ENCODE results near the gene GPR142.

GPR142 gene

GRCh38 chr17:74334393-74335039 lies 32.8 kb upstream of the GPR142 start:
- H3K4me2 ChIP-seq (ENCODE audit: low read length): no peak overlapping the region
- H3K9ac ChIP-seq (ENCODE audit: low read depth, low read length): no peak overlapping the region
- no peaks in the 10 kb centered on the region for H3K9me3 ChIP-seq (replicated peaks; ENCODE audit: low read length)
- H3K4me3 ChIP-seq (ENCODE audit: low read length): no peak overlapping the region
- H3K36me3 ChIP-seq (ENCODE audit: insufficient read depth, low read length): no peaks in the 10 kb centered on the region
- no peaks in the 10 kb centered on the region for H3K4me1 ChIP-seq (ENCODE audit: control insufficient read depth, insufficient read depth, low read length)
- H3K27me3 ChIP-seq (ENCODE audit: control insufficient read depth, insufficient read depth, low read length): no peaks in the 10 kb centered on the region

GRCh38 chr17:74335529-74336062 lies 31.7 kb upstream of the GPR142 start:
- H3K9me3 ChIP-seq (replicated peaks; ENCODE audit: low read length): no peaks in the 10 kb centered on the region
- no peaks in the 10 kb centered on the region for H3K27me3 ChIP-seq (ENCODE audit: control insufficient read depth, insufficient read depth, low read length)
- no peak overlapping the region for H3K4me3 ChIP-seq (ENCODE audit: low read length)
- H3K4me1 ChIP-seq (ENCODE audit: control insufficient read depth, insufficient read depth, low read length): no peaks in the 10 kb centered on the region
- H3K4me2 ChIP-seq (ENCODE audit: low read length): no peak overlapping the region
- no peak overlapping the region for H3K9ac ChIP-seq (ENCODE audit: low read depth, low read length)
- H3K36me3 ChIP-seq (ENCODE audit: insufficient read depth, low read length): no peaks in the 10 kb centered on the region

GRCh38 chr17:74336307-74336706 lies 31.0 kb upstream of the GPR142 start:
- H3K27me3 ChIP-seq (ENCODE audit: control insufficient read depth, insufficient read depth, low read length): no peaks in the 10 kb centered on the region
- no peaks in the 10 kb centered on the region for H3K36me3 ChIP-seq (ENCODE audit: insufficient read depth, low read length)
- H3K9me3 ChIP-seq (replicated peaks; ENCODE audit: low read length): no peaks in the 10 kb centered on the region
- no peak overlapping the region for H3K9ac ChIP-seq (ENCODE audit: low read depth, low read length)
- H3K4me1 ChIP-seq (ENCODE audit: control insufficient read depth, insufficient read depth, low read length): no peaks in the 10 kb centered on the region
- H3K4me3 ChIP-seq (ENCODE audit: low read length): no peak overlapping the region
- no peak overlapping the region for H3K4me2 ChIP-seq (ENCODE audit: low read length)

- Histone ChIP-seq H3K4me1 (ENCODE audit: control insufficient read depth, insufficient read depth, low read length) (no peaks in the 10 kb centered on the region), H3K9me3 (replicated peaks; ENCODE audit: low read length) (no peaks in the 10 kb centered on the region), H3K36me3 (ENCODE audit: insufficient read depth, low read length) (no peaks in the 10 kb centered on the region), H3K4me2 (ENCODE audit: low read length) (no peak overlapping the region), H3K4me3 (ENCODE audit: low read length) (no peak overlapping the region), H3K27me3 (ENCODE audit: control insufficient read depth, insufficient read depth, low read length) (no peaks in the 10 kb centered on the region), H3K9ac (ENCODE audit: low read depth, low read length) (no peak overlapping the region)
Observed at GRCh38 chr17:74337834-74338500, 29.3 kb upstream of the GPR142 start.

- no peak overlapping the region for H3K9ac ChIP-seq (ENCODE audit: low read depth, low read length)
- no peaks in the 10 kb centered on the region for H3K4me1 ChIP-seq (ENCODE audit: control insufficient read depth, insufficient read depth, low read length)
- no peaks in the 10 kb centered on the region for H3K36me3 ChIP-seq (ENCODE audit: insufficient read depth, low read length)
- no peaks in the 10 kb centered on the region for H3K9me3 ChIP-seq (replicated peaks; ENCODE audit: low read length)
- H3K27me3 ChIP-seq (ENCODE audit: control insufficient read depth, insufficient read depth, low read length): no peaks in the 10 kb centered on the region
- H3K4me2 ChIP-seq (ENCODE audit: low read length): no peak overlapping the region
- no peak overlapping the region for H3K4me3 ChIP-seq (ENCODE audit: low read length)
Observed at GRCh38 chr17:74339537-74340195, 27.6 kb upstream of the GPR142 start.

- Histone ChIP-seq H3K36me3 (ENCODE audit: insufficient read depth, low read length) (no peaks in the 10 kb centered on the region), H3K9ac (ENCODE audit: low read depth, low read length) (no peak overlapping the region), H3K4me1 (ENCODE audit: control insufficient read depth, insufficient read depth, low read length) (no peaks in the 10 kb centered on the region), H3K4me2 (ENCODE audit: low read length) (no peak overlapping the region), H3K9me3 (replicated peaks; ENCODE audit: low read length) (no peaks in the 10 kb centered on the region), H3K4me3 (ENCODE audit: low read length) (no peak overlapping the region), H3K27me3 (ENCODE audit: control insufficient read depth, insufficient read depth, low read length) (no peaks in the 10 kb centered on the region)
Observed at GRCh38 chr17:74340470-74341023, 26.8 kb upstream of the GPR142 start.

- Histone ChIP-seq H3K9ac (ENCODE audit: low read depth, low read length) (no peak overlapping the region), H3K4me2 (ENCODE audit: low read length) (no peak overlapping the region), H3K27me3 (ENCODE audit: control insufficient read depth, insufficient read depth, low read length) (no peaks in the 10 kb centered on the region)
Observed at GRCh38 chr17:74342224-74342623, 25.1 kb upstream of the GPR142 start.

GRCh38 chr17:74343121-74343520 lies 24.2 kb upstream of the GPR142 start:
- Histone ChIP-seq H3K36me3 (ENCODE audit: insufficient read depth, low read length) (no peaks in the 10 kb centered on the region), H3K9me3 (replicated peaks; ENCODE audit: low read length) (no peaks in the 10 kb centered on the region), H3K4me2 (ENCODE audit: low read length) (no peak overlapping the region), H3K9ac (ENCODE audit: low read depth, low read length) (no peak overlapping the region), H3K4me1 (ENCODE audit: control insufficient read depth, insufficient read depth, low read length) (no peaks in the 10 kb centered on the region), H3K4me3 (ENCODE audit: low read length) (no peak overlapping the region), H3K27me3 (ENCODE audit: control insufficient read depth, insufficient read depth, low read length) (no peaks in the 10 kb centered on the region)

More at GRCh38 chr17:74342224-74342623, 25.1 kb upstream of the GPR142 start:
- Histone ChIP-seq H3K4me1 (ENCODE audit: control insufficient read depth, insufficient read depth, low read length) (no peaks in the 10 kb centered on the region), H3K36me3 (ENCODE audit: insufficient read depth, low read length) (no peaks in the 10 kb centered on the region), H3K4me3 (ENCODE audit: low read length) (no peak overlapping the region), H3K9me3 (replicated peaks; ENCODE audit: low read length) (no peaks in the 10 kb centered on the region)

- Histone ChIP-seq H3K9ac (ENCODE audit: low read depth, low read length) (no peak overlapping the region), H3K4me2 (ENCODE audit: low read length) (no peak overlapping the region), H3K9me3 (replicated peaks; ENCODE audit: low read length) (no peaks in the 10 kb centered on the region), H3K4me3 (ENCODE audit: low read length) (no peak overlapping the region), H3K4me1 (ENCODE audit: control insufficient read depth, insufficient read depth, low read length) (no peaks in the 10 kb centered on the region), H3K27me3 (ENCODE audit: control insufficient read depth, insufficient read depth, low read length) (peaks cover 1% of the 10 kb centered on the region), H3K36me3 (ENCODE audit: insufficient read depth, low read length) (no peaks in the 10 kb centered on the region)
Observed at GRCh38 chr17:74343526-74344284, 23.6 kb upstream of the GPR142 start.

- Histone ChIP-seq H3K9ac (ENCODE audit: low read depth, low read length) (no peak overlapping the region), H3K27me3 (ENCODE audit: control insufficient read depth, insufficient read depth, low read length) (peaks cover 2% of the 10 kb centered on the region)
Observed at GRCh38 chr17:74344658-74345057, 22.6 kb upstream of the GPR142 start.

More at GRCh38 chr17:74344658-74345057, 22.6 kb upstream of the GPR142 start:
- Histone ChIP-seq H3K4me3 (ENCODE audit: low read length) (no peak overlapping the region), H3K4me1 (ENCODE audit: control insufficient read depth, insufficient read depth, low read length) (no peaks in the 10 kb centered on the region), H3K9me3 (replicated peaks; ENCODE audit: low read length) (no peaks in the 10 kb centered on the region), H3K36me3 (ENCODE audit: insufficient read depth, low read length) (no peaks in the 10 kb centered on the region), H3K4me2 (ENCODE audit: low read length) (no peak overlapping the region)
